HG02840 (cell line): Measurements from ENCODE around the gene UGGT1.
"Not testable (repeated sequence)": the region's sequence is repeated elsewhere in the genome, so short reads cannot be mapped to it uniquely, and the experiment has no call there.

Experiments used
- ATAC-seq: cut with Tn5 transposase; IDR thresholded peaks from one replicate; pipeline ENCODE4 v1.9.1; 2021; ENCODE audit warnings: mild to moderate bottlenecking, moderate library complexity, moderate number of reproducible peaks; ENCODE audit not compliant: unreplicated experiment, low FRiP score

Gene UGGT1

GRCh38 chr2:128208631-128209324 is 117.8 kb downstream of the UGGT1 start:
- not testable (repeated sequence) for ATAC-seq

- ATAC-seq = no peak
Measured at GRCh38 chr2:128214251-128214650, 123.3 kb downstream of the UGGT1 start.

GRCh38 chr2:128214866-128215460 is 124.0 kb downstream of the UGGT1 start:
- ATAC-seq = no peak

GRCh38 chr2:128215897-128216642 is 125.1 kb downstream of the UGGT1 start:
- no peak for ATAC-seq

GRCh38 chr2:128217671-128218070 is 126.7 kb downstream of the UGGT1 start:
- ATAC-seq = no peak

DNA sequence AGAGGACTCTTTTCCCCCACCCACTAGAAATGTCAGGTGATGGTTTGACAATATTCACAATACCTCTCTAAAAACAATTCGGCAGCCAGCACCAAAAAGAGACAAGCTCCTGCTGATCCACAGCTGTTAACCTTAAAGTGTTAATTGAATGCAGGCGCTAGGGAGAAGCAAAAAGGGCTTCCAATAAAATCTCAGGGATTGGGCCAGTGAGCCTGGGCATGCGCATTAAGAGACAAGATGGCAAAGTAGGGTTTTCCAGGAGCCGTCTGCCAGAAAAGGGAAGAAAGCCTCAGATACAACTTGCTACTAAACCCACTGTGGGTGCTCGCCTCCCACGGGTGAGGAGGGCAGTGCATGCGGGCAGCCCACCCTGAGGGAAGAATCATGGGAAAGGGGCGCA is 128.9 kb downstream of the UGGT1 start:
- ATAC-seq = no peak

DNA sequence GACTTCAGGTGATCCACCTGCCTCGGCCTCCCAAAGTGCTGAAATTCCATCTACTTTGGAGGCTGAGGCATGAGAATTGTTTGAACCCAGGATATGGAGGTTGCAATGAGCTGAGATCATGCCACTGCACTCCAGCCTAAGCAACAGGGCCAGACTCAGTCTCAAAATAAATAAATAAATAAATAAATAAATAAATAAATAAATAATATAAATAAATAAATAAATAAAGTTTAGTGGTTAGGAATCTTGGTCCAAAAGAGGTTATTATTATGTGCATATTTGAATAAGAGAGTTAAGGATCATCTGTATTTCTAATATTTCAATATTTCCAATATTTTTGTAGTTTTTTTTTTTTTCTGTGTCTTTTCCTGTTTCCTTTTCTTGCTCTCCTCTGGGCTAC is 136.9 kb downstream of the UGGT1 start:
- no peak for ATAC-seq

DNA sequence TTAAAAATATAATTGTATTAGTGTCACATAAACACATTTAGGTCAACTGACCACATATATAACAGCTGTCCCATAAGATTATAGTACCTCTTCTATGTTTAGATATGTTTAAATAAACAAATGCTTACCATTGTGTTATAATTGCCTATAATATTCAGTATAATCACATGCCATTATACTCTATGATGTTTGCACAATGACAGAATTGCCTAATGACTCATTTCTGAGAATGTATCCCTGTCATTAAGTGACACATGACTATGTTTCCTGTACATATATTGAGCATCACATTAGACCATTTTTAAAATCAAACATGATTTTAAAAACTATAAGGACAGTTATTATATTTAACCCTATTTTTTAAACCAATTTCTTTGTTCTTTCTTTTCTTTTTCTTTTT is 137.9 kb downstream of the UGGT1 start:
- ATAC-seq = no peak

DNA sequence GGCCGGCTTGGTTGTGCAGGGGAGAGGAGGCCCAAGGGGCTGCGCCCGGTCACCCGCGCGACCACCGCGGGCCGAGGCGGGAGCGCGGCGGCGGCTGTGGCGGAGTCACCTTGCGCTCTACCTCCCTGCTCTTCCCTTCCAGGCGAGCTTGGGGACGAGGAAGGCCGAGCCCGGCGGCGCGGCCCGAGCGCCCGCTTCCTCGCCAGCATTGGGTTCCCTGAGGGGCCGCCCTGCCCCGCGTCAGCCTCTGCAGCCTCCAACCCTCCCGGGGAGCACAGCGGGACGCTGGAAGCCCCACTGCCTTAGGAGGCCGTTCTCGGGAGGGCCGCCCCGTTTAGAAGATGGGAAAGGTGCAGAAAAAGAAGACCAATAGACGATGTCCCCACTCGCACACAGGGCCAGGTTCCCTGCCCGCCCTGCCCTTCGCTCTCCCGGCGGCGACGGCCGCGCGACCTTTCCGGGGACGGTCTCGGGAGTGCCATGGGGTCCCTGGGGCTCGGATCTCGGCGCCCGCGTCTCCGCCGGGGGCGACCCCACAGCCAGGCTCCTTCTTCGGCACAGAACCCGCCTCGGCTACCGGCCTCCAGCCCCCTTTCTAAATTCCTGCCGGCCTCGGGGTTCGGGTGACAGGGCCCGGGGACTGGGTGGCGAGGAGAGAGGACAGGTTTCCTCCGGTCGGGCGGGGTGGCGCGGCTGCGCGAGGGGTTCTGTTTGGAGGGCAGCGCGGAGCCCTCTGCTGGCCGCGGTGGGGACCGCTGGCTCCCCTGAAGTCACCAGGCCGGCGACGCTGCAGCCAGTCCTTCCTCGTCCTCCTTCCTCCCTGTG is 142.2 kb downstream of the UGGT1 start:
- ATAC-seq = peak; percentile 88

DNA sequence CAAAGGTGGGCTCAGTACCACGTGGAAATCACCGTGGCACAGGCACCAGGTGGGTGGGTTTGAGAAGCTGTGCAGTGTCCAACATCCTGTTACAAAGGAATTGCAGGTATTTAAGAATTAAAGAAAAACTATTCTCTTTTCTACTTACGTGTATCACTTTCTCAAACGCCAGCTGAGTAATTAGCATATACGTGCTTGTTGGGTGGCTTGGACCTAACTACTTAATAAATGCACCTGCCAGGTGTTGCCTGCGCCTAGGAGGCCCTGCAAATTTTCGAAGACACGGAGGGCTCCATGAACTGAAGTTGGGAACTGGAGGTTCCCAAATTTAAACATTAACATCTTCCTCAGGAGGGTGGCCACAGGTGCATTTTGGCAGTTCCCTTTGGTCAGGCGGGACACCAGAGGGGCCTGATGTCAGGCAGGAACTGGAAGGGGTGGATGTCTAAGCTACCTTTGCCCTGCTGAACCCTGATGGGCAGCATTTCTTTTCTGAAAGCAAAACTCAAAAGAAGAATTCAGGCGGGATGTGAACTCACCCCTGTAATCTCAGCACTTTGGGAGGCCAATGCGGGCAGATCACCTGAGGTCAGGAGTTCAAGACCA is 142.9 kb downstream of the UGGT1 start:
- ATAC-seq = no peak

GRCh38 chr2:128234613-128235012 is 143.6 kb downstream of the UGGT1 start:
- no peak for ATAC-seq

GRCh38 chr2:128235581-128235980 is 144.6 kb downstream of the UGGT1 start:
- ATAC-seq = no peak

- no peak for ATAC-seq
Measured at GRCh38 chr2:128236491-128237035, 145.6 kb downstream of the UGGT1 start.

GRCh38 chr2:128237081-128237534 is 146.1 kb downstream of the UGGT1 start:
- no peak for ATAC-seq

DNA sequence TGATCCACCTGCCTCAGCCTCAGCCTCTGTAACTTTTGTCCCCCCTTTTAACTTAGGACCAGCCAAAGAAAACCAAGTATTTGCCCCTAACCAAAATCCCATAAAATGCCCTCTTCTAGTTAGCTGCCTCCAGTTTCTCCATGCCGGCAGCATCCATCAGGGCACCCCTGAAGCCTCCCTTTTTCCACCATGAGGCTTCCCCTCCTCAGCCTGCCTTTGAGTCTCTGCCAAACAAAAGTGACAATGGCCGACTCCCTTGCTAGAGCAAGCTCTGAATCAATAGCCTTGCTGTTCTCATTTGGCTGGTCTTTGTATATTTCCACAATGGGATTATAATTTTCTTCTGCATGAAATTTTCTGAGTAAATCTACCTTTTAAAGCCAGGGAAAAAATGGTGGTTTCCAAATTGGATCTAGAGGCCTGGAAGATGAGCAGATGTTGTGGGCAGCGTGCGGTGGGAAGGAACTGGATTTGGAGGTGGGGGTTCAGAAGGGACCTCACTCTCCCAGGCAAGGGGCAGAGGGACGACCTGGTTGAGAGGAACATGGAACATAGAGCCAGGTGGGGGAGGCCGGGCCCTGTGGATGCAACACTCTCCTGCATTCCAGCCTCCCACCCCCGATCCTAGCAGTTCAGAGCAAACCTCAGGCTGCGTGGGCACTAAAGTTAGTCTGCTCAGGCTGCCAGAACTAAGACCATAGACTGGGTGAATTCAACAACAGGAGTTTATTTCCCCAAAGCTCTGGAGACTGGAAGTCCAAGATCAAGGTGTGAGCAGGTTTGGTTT is 147.1 kb downstream of the UGGT1 start:
- ATAC-seq = no peak

GRCh38 chr2:128241896-128242295 is 150.9 kb downstream of the UGGT1 start:
- no peak for ATAC-seq
